ENCODE data around the gene ACOXL. TPM values are rescaled to one million over a fixed set of nuclear protein-coding genes. Genes with fewer than 3 reads are reported as not detected.

Gene ACOXL
- total RNA-seq, 2 donors from 2014 or later = 0.52 TPM; not detected in 1

- DNase-seq (no peak), ATAC-seq (no peak)
- WGBS, 2 donors = 90 to 92% methylated on average over 8 of the region's 8 CpGs
- Histone ChIP-seq H3K9me3 (no peaks in the 10 kb centered on the region), H3K4me3 (no peak overlapping the region), H3K27ac (no peak overlapping the region), H3K4me1 (no peaks in the 10 kb centered on the region), H3K27me3 (no peaks in the 10 kb centered on the region), H3K36me3 (replicated peaks in 1 of 2; ENCODE audit: insufficient read depth in 1 of 2, low read depth in 2 of 2) (no peaks in the 10 kb centered on the region)
- TF ChIP-seq CTCF (IDR thresholded peaks at IDR 0.05) (no peak), POLR2A (IDR thresholded peaks at IDR 0.05) (no peak)
- intact Hi-C loops (cut with DNase I) = no loop called here
These were observed 363.1 kb downstream of the ACOXL start for GRCh38 chr2:111095434-111095833.

- intact Hi-C loops (cut with DNase I) = no loop called here
- no peak for TF ChIP-seq CTCF (IDR thresholded peaks at IDR 0.05)
- TF ChIP-seq POLR2A (IDR thresholded peaks at IDR 0.05) = no peak
- Histone ChIP-seq H3K27ac (no peak overlapping the region), H3K4me1 (no peaks in the 10 kb centered on the region), H3K36me3 (replicated peaks in 1 of 2; ENCODE audit: insufficient read depth in 1 of 2, low read depth in 2 of 2) (no peaks in the 10 kb centered on the region), H3K27me3 (no peaks in the 10 kb centered on the region), H3K4me3 (no peak overlapping the region), H3K9me3 (no peaks in the 10 kb centered on the region)
- no peak for DNase-seq
- ATAC-seq = no peak
- WGBS, 2 donors = 63 to 73% methylated on average over 3 of the region's 3 CpGs
These were observed 367.0 kb downstream of the ACOXL start for GRCh38 chr2:111099402-111099801.

GRCh38 chr2:111100087-111100764 lies 367.9 kb downstream of the ACOXL start:
- TF ChIP-seq CTCF (IDR thresholded peaks at IDR 0.05) (no peak), POLR2A (IDR thresholded peaks at IDR 0.05) (no peak)
- ATAC-seq (no peak), DNase-seq (no peak)
- Histone ChIP-seq H3K9me3 (no peaks in the 10 kb centered on the region), H3K4me3 (no peak overlapping the region), H3K27ac (no peak overlapping the region), H3K27me3 (no peaks in the 10 kb centered on the region), H3K36me3 (replicated peaks in 1 of 2; ENCODE audit: insufficient read depth in 1 of 2, low read depth in 2 of 2) (no peaks in the 10 kb centered on the region), H3K4me1 (no peaks in the 10 kb centered on the region)
- 78 to 84% methylated on average over 5 of the region's 5 CpGs for WGBS, 2 donors
- intact Hi-C loops (cut with DNase I) = loop anchor here (10.0 kb wide), 1 partner anchor 615 kb away; no protein-coding TSS in a partner anchor

GRCh38 chr2:111100765-111101162 lies 368.4 kb downstream of the ACOXL start:
- ATAC-seq (no peak), DNase-seq (no peak)
- H3K27me3 ChIP-seq = no peaks in the 10 kb centered on the region
- no peak overlapping the region for H3K4me3 ChIP-seq
- TF ChIP-seq POLR2A (IDR thresholded peaks at IDR 0.05) (no peak), CTCF (IDR thresholded peaks at IDR 0.05) (peak in 1 of 7 experiments; percentile 5)
- no peaks in the 10 kb centered on the region for H3K4me1 ChIP-seq
- H3K36me3 ChIP-seq (replicated peaks in 1 of 2; ENCODE audit: insufficient read depth in 1 of 2, low read depth in 2 of 2) = no peaks in the 10 kb centered on the region
- H3K27ac ChIP-seq = no peak overlapping the region
- intact Hi-C loops (cut with DNase I) = loop anchor here (10.0 kb wide), 1 partner anchor 614 kb away; no protein-coding TSS in a partner anchor
- WGBS, 2 donors = 71 to 93% methylated on average over 5 of the region's 5 CpGs
- no peaks in the 10 kb centered on the region for H3K9me3 ChIP-seq

GRCh38 chr2:111101592-111101991 lies 369.2 kb downstream of the ACOXL start:
- Histone ChIP-seq H3K4me3 (no peak overlapping the region), H3K9me3 (no peaks in the 10 kb centered on the region), H3K36me3 (replicated peaks in 1 of 2; ENCODE audit: insufficient read depth in 1 of 2, low read depth in 2 of 2) (no peaks in the 10 kb centered on the region), H3K27me3 (no peaks in the 10 kb centered on the region), H3K4me1 (no peaks in the 10 kb centered on the region), H3K27ac (no peak overlapping the region)
- no peak for TF ChIP-seq POLR2A (IDR thresholded peaks at IDR 0.05)
- TF ChIP-seq CTCF (IDR thresholded peaks at IDR 0.05) = no peak
- no peak for DNase-seq
- intact Hi-C loops (cut with DNase I) = loop anchor here (10.0 kb wide), 1 partner anchor 613 kb away; no protein-coding TSS in a partner anchor
- WGBS, 2 donors = 75% methylated on average over 2 of the region's 2 CpGs
- ATAC-seq = no peak

All from body of pancreas (tissue), 4 donors.